Dermis microvascular lymphatic vessel endothelial cell (primary cell): ENCODE results near the gene BMPR1B. TPM values are rescaled to one million over a fixed set of nuclear protein-coding genes. Genes with fewer than 3 reads are reported as not detected.

ENCODE experiments used
- DNase-seq, 2 donors: peaks; one replicate each; pipeline versions ENCODE4 v3.0.0 to v3.0.0-alpha.2; 2010; ENCODE audit warnings: low read depth in 2 of 2
- total RNA-seq: library from RNA; depleted of rRNA; stranded (reverse); fragments of >200 nt; gene quantifications from 2 replicates; pipeline ENCODE4 v1.2.1, GENCODE V29; 2014

The BMPR1B gene
- total RNA-seq, 1 donor from 2014 or later, result 0.51 TPM

- DNase-seq, result no peak
Measured at GRCh38 chr4:95183656-95184408, 426.1 kb downstream of the BMPR1B start.

- DNase-seq, result no peak
Measured at GRCh38 chr4:95186666-95187065, 428.9 kb downstream of the BMPR1B start.

- no peak for DNase-seq
Measured at GRCh38 chr4:95188701-95189370, 431.1 kb downstream of the BMPR1B start.

GRCh38 chr4:95190751-95191436 is 433.1 kb downstream of the BMPR1B start:
- no peak for DNase-seq

GRCh38 chr4:95191537-95191936 is 433.8 kb downstream of the BMPR1B start:
- no peak for DNase-seq

GRCh38 chr4:95193391-95194224 is 435.9 kb downstream of the BMPR1B start:
- no peak for DNase-seq

GRCh38 chr4:95197353-95197752 is 439.6 kb downstream of the BMPR1B start:
- DNase-seq, result no peak

GRCh38 chr4:95198961-95199360 is 441.2 kb downstream of the BMPR1B start:
- DNase-seq, result no peak

GRCh38 chr4:95204267-95204844 is 446.6 kb downstream of the BMPR1B start:
- no peak for DNase-seq

GRCh38 chr4:95204873-95205272 is 447.1 kb downstream of the BMPR1B start:
- no peak for DNase-seq
